ENCODE measurements around the gene AGAP1.

Gene AGAP1

DNA sequence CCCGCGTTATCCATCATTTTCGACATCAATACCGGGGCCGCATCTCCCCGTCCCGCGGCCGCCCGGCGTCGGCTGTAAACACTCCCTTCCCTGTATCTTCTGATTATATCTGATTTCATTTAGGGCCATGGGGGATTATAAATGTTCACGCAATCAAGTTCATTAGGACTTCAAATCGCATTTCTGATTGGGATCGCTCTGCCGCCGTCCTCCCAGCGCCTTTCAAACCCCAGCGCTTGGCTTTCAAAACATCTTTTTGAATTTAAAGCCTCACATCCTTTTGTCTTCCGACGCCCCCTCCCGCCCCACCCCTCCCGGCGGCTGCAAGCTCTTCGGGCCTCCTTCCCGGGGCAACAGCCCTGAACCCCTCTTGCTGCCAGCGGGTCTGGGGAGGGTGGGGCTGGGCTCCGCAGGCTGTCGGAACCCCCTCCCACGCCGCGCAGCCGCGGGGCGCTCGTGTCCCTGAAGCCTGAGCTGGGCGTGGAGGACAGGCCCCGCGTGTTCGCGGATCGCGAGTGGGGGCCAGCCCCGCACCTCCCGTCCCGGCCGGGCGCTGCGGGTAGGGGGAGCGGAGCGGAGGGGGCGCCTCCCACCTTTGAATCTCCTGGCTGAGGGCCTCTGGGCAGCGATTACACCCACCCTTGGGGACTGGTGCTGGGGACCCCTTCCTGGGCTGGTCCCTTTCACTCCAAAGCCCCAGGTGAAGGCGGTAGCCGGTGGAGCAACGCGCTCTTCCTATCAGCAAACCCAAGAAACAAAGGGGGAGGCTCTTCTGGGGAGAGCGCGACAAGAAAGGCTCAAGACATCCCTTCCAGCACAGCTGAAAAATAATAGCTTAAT lies 685.6 kb downstream of the AGAP1 start:
- in situ Hi-C loops (cut with HindIII; ENCODE audit: low sequenced_read_pairs): loop anchor here (25.0 kb wide), 2 partner anchors 267 to 392 kb away; no protein-coding TSS in a partner anchor

DNA sequence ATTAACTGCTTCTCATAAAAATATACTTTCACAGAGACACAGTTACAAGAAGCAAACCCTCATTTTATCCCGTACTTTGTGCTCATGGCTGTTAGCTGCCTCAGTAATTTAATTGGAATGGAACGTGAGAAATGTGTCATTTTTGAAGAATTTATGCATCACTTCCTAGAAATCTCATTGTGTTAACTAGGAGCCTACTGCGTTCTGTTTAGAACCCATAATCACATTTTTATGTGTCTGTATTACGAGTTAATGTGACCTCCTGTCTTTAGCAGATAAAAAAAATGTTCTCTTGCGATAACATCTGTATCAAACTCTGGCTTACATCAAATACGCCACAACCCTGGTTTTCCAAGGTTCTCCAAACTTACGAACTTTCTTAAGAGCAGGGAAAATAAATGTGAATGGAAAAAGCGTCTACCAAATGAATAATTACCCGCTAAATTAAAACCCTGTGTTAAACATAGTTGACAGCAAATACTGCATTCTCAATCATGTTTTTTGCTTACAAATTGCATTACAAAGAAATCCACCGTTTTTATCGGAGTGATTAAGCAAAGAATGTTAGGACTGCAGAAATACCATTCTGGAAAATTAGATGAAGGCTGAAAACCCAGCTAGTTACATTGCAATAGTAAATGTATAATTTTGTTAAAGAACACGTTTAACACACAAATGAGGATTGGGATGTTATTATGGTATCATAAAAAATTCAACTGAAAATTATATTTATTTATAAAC lies 686.4 kb downstream of the AGAP1 start:
- in situ Hi-C loops (cut with HindIII; ENCODE audit: low sequenced_read_pairs): loop anchor here (25.0 kb wide), 2 partner anchors 268 to 393 kb away; no protein-coding TSS in a partner anchor

DNA sequence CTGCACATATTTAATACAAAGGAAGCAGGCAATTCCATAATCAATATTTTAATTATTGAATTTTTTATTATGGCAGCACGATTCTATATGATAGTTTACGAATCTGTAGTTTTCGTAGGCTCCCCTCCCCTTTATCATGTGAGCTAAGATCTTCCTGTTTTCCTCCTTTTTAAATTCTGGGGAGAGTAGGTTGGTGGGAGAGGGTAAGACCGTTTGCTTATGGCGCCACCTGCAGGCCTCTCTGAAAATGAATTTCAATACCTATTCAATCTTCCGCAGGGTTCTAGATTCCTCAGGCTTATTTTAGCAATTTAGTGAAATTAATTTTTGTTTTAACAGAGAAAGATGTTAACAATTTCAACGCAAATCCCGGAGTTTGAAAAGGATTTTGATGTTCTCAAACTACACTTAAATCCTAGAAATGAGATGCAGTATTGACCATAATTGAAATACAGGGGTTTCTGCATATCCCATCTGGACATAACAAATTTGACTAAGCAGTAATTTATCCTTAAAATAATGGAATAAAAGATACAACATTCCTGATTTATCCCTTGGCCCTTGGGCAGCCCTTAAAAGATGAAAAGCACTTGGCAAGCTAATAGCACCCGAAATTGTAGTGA lies 687.1 kb downstream of the AGAP1 start:
- in situ Hi-C loops (cut with HindIII; ENCODE audit: low sequenced_read_pairs): loop anchor here (25.0 kb wide), 2 partner anchors 269 to 394 kb away; no protein-coding TSS in a partner anchor

Data from DLD1 (cell line).